Skeletal muscle cell (primary cell): ENCODE data around the gene ECM2.

Source experiments
- DNase-seq: peaks from one replicate; pipeline ENCODE4 v3.0.0-alpha.2; 2010; ENCODE audit warnings: low read depth
- H3K4me3 ChIP-seq: 2 replicates; pipeline ENCODE4 v1.5.1; 2011; ENCODE audit warnings: low read depth, mild to moderate bottlenecking, control low read depth, low read length, moderate library complexity

ECM2 gene

DNA sequence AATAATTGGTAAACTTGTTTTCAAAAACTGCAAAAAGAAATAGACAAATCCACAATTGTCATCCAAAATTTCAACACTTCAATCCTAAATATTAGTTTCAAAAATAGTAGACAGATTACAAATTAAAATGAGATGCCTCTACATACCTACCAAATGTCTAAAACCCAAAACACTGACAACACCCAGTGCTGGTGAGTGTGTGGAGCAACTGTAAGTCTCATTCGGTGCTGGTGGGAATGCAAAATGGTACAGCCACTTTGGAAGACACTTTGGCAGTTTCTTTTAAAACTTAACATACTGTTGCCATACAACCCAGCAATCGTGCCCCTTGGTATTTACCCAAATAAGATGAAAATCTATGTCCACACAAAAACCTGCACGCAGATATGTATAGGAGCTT is 6.7 kb downstream of the ECM2 start:
- no peak overlapping the region for H3K4me3 ChIP-seq
- no peak for DNase-seq

DNA sequence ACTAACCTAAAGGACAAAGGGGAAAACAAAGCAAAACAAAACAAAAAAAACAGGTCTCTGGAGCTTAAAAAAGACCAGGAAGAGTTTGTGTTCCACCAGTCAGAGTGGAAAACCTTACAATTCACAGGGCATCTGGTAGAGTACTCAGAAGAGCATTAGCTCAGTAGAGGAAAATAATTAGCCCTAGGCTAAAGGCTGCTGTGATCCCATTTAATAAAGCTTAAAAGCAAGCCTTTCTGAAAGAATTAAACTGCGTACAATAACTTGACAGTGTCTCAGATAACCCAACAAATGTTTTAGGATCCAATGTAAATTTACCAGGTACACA is 7.3 kb downstream of the ECM2 start:
- no peak for DNase-seq
- no peak overlapping the region for H3K4me3 ChIP-seq

DNA sequence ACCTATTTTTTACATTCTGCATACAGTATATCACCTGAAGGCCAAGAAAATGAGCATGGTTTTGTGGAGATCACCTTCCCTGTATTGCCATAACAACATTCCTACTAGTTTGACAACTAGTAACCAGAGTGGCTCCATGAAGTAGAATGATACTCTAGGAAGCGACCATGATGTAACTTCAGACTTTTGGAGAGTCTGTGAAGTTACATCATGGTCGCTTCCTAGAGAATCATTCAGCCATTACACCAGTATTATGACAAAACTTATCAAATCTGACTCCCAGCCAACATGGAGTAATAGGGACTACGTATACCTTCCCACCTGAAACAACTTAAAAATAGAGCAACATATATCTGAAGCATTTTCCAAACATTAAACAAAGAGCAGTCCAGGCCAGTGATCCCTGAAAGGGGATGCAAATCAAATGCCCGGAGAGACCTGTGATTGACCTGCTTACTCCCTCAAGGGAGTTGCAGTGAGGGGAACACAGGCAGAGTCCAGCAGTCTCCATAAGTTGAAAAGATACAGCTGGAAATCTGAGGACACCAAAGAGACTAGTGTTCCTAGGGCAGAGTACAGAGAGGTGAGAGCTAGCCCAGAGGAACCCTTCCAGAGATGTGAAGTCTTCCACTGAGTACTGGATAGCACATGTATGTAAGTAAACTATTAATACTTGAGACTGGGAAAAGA is 7.8 kb downstream of the ECM2 start:
- no peak for DNase-seq
- H3K4me3 ChIP-seq: no peak overlapping the region

DNA sequence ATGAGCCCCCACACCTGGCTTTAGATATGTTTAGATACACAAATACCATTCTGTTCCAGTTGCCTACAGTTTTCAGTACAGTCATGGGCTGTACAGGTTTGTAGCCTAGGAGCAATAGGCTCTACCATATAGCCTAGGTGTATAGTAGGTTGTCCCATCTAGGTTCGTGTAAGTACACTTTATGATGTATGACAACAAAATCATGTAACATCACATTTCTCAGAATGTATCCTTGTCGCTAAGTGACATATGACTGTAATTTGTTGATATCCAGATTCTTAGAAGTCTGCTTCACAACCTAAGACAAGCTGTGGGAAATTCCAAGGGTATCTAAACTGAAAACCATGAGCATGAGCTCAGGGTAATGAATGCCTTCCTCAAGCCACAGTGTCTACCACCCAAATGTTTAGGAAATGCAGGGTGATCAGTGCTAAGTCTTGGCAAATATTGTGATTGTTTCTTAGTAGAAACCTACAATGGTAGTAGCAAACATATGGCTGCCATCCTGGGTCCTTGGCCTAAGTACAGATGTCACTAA is 8.4 kb downstream of the ECM2 start:
- no peak overlapping the region for H3K4me3 ChIP-seq
- no peak for DNase-seq

DNA sequence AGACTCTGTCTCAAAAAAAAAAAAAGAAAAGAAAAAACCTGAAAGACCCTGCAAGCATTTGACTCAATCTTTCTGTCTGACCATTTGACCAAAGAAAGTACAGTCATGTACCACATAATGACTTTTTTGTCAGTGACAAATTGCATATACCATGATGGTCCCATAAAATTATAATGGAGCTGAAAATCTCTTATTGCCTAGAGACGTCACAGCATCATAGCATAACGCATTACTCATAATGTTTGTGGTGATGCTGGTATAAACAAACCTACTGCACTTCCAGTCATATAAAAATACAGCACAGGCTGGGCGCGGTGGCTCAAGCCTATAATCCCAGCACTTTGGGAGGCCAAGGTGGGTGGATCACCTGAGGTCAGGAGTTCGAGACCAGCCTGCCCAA is 10.5 kb downstream of the ECM2 start:
- H3K4me3 ChIP-seq: no peak overlapping the region
- DNase-seq: no peak

DNA sequence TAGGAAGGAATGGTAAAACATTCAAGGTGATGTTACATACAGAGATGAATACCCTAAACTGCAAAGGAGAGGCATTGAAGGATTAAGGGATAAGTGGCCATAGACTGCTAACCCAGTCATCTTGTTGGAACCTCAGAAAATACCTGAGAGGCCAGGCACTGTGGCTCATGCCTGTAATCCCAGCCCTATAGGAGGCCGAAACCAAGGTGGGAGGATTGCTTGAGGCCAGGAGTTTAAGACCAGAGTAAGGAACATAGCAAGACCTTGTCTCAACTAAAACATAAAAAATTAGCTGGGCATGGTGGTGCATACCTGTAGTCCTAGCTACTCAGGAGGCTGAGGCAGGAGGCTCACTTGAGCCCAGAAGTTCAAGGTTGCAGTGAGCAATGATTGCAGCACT is 10.9 kb downstream of the ECM2 start:
- DNase-seq: no peak
- H3K4me3 ChIP-seq: no peak overlapping the region

DNA sequence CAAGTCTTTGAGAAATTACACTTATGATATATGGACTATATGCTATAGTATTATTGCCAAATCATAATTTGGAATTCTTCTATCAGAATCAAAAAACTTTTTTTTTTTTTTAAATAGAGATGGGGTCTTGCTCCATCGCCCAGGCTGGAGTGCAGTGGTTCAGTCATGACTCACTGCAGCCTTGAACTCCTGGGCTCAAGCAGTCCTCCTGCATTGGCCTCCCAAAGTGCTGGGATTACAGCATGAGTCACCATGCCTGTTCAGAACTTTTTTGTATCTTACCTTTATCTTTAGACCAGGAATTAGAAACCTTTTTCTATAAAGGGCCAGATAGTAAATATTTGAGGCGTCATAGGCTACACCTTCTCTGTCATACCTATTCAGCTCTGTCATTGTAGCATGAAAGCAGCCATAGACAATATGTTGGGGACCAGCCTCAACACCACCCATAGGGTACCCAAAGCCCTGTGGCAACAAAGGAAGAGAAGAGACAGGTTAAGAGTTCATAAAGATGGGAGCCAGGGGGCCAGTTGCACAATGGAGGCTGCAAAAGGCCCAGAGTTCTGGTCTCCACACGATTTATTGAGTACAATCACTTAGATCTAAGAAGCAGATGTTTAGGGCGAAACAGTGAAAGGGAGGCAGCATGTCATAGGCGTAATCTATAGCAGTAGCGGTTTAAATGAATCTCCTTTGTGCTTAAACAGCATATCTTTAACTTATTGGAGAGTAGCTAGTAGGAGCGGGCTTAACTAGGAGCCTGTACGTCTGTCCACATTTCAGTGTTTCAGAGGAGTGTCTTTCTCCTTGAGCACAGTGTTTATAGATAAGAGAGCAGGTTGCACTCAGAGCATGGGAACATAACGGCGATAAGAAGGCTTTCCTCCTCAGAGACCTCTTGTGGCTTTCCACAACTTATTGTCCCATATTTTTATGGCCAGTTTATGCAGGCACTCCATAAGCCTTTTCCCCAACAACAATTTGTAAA is 12.5 kb downstream of the ECM2 start:
- DNase-seq: no peak
- H3K4me3 ChIP-seq: no peak overlapping the region

DNA sequence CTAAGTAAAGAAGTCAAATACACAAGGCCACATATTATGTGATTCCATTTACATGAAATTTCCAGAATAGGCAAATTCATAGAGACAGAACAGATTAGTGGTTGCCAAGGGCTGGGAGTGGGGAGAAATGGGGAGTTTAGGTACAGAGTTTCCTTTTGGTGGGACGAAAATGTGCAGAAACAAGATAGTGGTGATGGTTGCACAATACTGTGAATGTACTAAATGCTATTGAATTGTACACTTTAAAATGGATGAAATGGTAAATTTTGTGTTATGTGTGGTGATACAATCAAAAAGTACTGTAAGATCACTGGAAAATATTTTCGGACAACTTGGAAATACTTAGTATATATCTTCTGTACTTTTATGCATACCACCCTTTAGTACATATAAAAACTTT is 15.0 kb downstream of the ECM2 start:
- no peak for DNase-seq

DNA sequence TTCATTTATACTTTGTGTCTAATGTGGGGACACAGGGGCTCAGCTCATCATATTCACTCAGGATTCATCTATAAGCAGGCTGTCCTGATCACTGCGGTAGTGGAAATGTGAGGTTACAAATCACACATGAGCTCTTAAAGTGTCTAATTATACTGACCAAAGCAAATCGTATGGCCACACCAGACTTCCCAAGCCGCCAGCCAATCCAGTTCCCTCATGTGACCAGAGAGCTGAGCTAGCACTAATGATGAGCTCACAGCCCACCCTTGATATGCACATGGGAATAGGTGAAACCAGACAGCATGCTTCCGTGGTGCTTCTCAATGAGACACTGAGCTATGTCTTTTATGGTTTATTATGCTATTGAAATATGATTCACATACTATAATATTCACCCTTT is 17.6 kb downstream of the ECM2 start:
- DNase-seq: no peak
- H3K4me3 ChIP-seq: no peak overlapping the region

More for the DNA sequence above, 15.0 kb downstream of the ECM2 start:
- no peak overlapping the region for H3K4me3 ChIP-seq

DNA sequence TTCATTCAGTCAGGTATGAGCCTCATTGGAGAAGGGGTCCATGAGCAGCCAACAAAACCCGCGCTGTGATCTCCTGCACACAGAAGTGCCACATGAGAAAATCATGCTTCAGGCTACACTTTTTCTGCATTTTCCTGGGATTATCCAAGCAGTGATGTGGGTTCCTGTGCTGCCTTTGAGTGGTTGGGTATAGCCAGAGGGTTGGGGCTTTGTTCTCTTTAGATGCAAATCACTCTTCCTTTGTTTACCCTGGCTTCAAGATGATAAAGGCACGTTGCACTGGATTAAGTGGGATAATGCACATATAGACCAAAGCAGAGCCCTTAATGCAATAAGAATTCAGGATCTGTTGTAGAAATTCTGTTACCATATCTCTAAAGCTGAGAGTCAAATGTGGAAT is 18.7 kb downstream of the ECM2 start:
- no peak overlapping the region for H3K4me3 ChIP-seq
- DNase-seq: no peak

DNA sequence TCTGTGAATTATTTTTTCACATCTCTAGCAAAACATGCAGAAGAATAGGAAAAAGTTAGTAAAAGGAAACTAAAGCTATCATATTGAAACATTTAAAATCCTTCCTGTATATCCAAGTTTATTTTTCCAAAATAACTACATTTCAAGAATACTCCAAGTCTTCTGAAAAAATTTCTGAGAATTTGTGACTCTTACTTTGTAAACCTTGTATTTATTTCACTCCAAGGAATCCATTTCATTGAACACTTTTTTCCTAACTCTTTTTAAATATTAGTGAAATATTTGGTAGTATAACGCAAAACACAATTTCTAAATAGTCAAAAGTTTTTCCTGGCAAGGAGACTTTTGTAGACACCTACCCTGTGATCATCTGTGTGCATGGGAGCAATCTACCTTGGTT is 19.3 kb downstream of the ECM2 start:
- no peak overlapping the region for H3K4me3 ChIP-seq
- DNase-seq: no peak

DNA sequence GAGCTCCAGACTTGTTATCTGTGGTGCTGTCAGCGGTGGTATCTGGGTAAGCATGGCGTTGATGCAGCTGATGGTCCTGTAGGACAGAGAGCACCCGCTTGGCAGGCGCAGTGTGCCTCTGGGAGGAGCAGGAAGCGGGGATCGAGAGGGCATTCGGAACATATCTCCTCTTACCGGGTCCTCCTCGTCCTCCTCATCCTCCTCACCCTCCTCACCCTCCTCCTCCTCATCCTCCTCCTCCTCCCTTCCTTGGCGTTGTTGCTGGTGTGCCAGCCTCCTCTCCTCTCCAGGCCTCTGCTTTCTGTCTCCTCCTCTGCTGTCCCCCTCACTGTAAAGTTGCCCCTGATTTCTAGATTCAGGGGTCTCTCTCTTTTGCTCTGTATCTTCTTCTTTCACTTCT is 21.2 kb downstream of the ECM2 start:
- DNase-seq: no peak
- no peak overlapping the region for H3K4me3 ChIP-seq

DNA sequence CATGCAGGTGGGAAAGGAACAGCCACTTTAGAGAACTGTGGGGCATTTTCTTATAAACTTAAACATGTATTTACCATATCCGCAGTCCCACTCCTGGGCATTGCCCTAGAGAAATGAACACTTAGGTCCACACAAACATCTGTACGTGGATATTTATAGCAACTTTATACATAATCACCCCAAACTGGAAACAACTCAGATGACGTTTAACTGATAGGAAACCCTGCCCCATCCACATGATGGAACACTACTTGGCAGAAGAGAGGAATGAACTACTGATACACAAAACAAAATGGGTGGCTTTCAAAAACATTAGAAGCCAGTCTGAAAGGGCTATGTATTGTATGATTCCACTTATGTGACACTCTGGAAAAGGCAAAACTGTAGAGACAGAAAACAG is 22.4 kb downstream of the ECM2 start:
- no peak for DNase-seq
- no peak overlapping the region for H3K4me3 ChIP-seq

DNA sequence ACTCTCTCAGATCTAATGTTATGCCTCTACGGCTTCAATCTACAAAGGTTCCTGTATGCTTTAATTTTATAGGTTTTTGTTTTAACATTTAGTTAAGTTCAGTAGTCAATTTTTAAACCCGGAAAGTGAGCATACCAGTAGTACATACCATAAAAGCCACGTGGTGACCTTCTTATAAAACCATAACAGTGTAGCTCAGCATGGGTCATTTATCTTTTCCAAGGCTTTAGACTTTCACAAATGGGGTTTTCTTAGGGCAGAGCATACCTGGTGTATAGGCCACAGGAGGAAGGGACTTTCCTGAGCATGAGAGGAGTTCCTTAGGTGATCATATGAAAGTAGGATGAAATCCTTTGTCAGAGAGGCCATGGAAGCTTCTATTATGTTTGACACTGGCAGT is 23.2 kb downstream of the ECM2 start:
- no peak overlapping the region for H3K4me3 ChIP-seq
- no peak for DNase-seq

DNA sequence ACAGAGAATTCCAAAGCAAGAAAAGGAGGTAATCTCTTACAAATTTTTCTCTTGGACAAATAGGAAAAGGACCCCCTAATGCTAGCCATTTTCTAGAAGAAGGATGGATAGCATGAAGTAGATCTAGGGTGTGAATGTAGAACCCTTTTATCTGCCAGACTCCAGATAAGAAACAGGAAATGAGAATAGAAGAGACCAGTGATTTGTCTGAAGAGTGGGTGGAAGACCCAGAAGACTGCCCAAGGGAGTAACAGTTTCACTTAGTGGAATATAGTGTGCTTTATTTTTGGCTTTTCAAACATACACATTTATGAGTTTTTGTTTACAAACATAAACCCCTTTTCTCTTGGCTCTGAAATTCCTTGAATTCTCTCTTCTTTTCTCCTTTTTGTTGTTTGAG is 25.0 kb downstream of the ECM2 start:
- no peak overlapping the region for H3K4me3 ChIP-seq
- DNase-seq: no peak

DNA sequence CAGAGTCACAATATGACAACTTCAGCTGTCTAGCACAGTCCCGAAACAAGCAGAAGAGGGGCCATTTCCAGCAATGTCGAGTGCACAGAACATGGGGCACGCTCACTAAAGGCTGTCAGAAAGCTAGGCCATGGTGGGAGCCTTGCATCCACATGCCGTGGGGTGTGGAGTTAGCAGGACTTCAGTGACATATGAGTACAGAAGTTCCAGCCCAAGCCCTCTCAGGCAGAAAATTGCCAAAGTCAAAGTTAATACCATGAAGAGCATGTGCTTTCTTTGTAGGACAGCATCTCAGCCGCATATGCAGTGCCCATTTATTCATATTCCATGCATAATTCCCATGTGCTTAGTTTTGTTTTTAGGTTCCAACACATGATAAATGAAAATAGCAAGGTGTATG is 26.7 kb downstream of the ECM2 start:
- no peak overlapping the region for H3K4me3 ChIP-seq
- DNase-seq: no peak

DNA sequence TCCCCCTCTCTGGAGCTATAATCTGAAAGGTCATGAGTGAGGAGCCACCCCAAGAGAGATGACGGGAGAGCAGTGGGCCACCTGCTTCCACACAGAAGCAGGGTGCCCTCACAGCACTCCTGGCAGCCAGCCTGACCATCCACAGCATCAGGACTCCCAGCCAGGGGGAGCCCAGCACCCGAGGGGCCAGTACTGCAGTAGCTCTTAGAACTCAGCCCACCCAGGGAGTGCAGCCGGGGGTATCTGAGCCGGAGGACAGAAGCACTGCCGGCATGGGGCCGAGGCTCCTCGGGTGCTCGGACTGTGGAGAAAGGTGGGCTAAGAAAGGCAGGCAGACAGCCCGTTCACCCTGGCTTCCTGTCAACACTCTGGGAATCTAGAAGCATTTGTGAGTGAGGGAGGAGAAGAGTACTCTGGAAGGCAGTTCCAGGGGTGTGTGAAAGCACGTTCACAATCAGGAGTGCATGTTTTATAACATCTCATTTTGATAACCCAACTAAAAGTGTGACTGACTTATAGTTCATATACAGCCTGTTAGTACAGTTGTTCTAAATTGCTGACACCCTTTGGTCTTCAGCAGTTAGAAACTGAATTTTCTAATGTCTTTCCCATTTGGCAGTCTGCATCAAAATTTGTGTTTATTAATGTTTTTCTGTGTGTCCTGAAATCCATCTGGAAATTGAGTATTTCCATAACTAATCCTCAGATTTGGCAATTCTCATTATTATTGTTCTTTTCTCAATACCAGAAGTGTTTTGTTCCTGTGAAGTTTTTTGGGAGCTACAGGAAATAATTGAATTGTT is 27.6 kb downstream of the ECM2 start:
- no peak overlapping the region for H3K4me3 ChIP-seq
- DNase-seq: no peak

DNA sequence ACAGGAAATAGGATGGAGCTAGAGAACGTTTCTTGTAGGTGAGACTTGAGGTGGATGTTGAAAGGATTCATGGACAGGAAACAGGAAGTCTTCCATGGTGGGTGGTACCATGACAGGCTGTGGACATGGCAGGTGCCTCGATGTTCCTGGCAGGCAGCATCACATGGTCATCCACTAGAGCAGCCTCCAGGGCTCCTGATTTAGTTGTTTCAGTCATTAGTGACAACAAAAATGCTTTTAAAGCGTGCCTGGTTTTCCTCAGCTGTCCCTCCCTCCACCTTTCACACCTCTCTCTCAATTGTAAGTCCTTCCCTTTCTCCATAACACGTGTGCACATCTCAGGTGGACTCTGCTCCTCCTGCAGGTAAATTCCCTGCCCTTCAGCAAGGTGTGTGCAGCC is 28.3 kb downstream of the ECM2 start:
- no peak for DNase-seq
- H3K4me3 ChIP-seq: no peak overlapping the region

DNA sequence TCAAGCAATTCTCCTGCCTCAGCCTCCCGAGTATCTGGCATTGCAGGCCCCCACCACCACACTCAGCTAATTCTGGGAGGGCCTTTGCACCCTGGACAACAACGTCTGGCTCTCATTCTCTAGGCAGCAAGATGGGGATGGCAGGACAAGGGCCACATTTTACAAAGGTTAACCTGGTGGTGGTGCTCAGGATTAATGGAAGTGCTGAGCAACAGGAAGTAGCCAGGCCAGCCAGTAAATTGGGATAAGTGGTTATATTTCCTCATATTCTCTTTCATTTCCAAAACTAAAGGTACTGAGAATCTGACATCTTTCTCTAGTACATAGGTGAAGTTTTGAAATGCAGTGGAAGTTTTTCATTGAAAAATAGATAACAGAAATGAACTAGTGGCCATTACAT is 28.8 kb downstream of the ECM2 start:
- DNase-seq: no peak
- H3K4me3 ChIP-seq: no peak overlapping the region
